ENCODE measurements around the gene NAA80. TPM values are rescaled to one million over a fixed set of nuclear protein-coding genes. Genes with fewer than 3 reads are reported as not detected.

NAA80 gene
- total RNA-seq, 1 donor from 2014 or later: 6.3 TPM

DNA sequence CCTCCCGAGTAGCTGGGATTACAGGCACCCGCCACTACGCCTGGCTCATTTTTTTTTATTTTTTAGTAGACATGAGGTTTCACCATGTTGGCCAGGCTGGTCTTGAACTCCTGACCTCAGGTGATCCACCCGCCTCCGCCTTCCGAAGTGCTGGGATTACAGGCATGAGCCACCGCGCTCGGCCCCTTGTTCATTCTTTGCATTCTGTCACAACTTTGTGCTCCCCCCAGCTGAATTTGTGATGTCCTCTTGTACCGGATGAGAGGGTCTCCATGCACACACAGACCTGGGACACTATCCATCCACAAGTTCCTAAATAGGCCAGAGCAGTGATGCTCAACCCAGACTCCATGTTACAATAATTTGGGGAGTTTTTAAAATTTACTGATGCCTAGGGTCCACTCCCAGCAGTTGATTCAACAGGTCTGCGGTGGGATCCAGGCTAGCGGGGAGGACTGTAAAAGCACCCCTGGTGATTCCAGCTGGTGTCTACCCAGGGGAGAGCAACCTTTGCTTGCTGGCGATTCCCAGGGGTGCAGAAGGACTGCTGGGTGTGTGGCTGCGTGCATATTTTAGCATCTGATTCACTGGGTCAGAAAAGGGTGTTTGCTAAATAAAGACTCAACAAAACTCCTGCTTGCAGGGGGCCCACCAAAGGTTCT, 40.4 kb upstream of the NAA80 start:
- Histone ChIP-seq H3K9ac (ENCODE audit: low read length) (peak overlapping the region; percentile 37), H3K4me2 (ENCODE audit: low read length) (peak overlapping the region; percentile 78), H3K27ac (ENCODE audit: low read depth, low read length) (no peak overlapping the region), H3K27me3 (ENCODE audit: insufficient read depth, low read length) (no peaks in the 10 kb centered on the region), H3K9me3 (ENCODE audit: insufficient read depth, low read depth, low read length) (no peaks in the 10 kb centered on the region), H2AFZ (ENCODE audit: low read depth, low read length) (no peak overlapping the region), H3K4me3 (ENCODE audit: insufficient read depth, low read depth, low read length) (peak overlapping the region; percentile 41), H3K79me2 (ENCODE audit: insufficient read depth, low read length) (peaks cover 24% of the 10 kb centered on the region), H4K20me1 (ENCODE audit: insufficient read depth, low read length) (peaks cover 21% of the 10 kb centered on the region), H3K4me1 (ENCODE audit: insufficient read depth, low read length) (peaks cover 30% of the 10 kb centered on the region), H3K36me3 (ENCODE audit: insufficient read depth, low read length) (no peaks in the 10 kb centered on the region)
- peak overlapping the region; percentile 94 for H3K4me3 Mint-ChIP-seq (ENCODE audit: unreplicated experiment)
- TF ChIP-seq CTCF (IDR thresholded peaks at IDR 0.05; ENCODE audit: insufficient read depth, low read depth, low read length): no peak
- no peak for TF ChIP-seq EZH2 (IDR thresholded peaks at IDR 0.05; ENCODE audit: insufficient read depth, low read length)
- H3K27ac Mint-ChIP-seq (ENCODE audit: unreplicated experiment): no peak overlapping the region
- peaks cover 4% of the 10 kb centered on the region for H3K9me3 Mint-ChIP-seq (ENCODE audit: unreplicated experiment)
- no peak for DNase-seq (ENCODE audit: low read depth)
- H3K4me1 Mint-ChIP-seq (ENCODE audit: low read depth, unreplicated experiment): peaks cover 15% of the 10 kb centered on the region
- FAIRE-seq: no peak
- H3K36me3 Mint-ChIP-seq (ENCODE audit: low read depth, unreplicated experiment): no peaks in the 10 kb centered on the region
- peaks cover 27% of the 10 kb centered on the region for H3K27me3 Mint-ChIP-seq (ENCODE audit: low read depth, unreplicated experiment)

- Histone ChIP-seq H3K27me3 (ENCODE audit: insufficient read depth, low read length) (no peaks in the 10 kb centered on the region), H3K36me3 (ENCODE audit: insufficient read depth, low read length) (no peaks in the 10 kb centered on the region), H3K9me3 (ENCODE audit: insufficient read depth, low read depth, low read length) (no peaks in the 10 kb centered on the region), H3K27ac (ENCODE audit: low read depth, low read length) (no peak overlapping the region), H3K9ac (ENCODE audit: low read length) (no peak overlapping the region), H3K4me3 (ENCODE audit: insufficient read depth, low read depth, low read length) (no peak overlapping the region), H4K20me1 (ENCODE audit: insufficient read depth, low read length) (peaks cover 27% of the 10 kb centered on the region), H3K4me2 (ENCODE audit: low read length) (no peak overlapping the region), H2AFZ (ENCODE audit: low read depth, low read length) (no peak overlapping the region), H3K79me2 (ENCODE audit: insufficient read depth, low read length) (peaks cover 31% of the 10 kb centered on the region), H3K4me1 (ENCODE audit: insufficient read depth, low read length) (peaks cover 37% of the 10 kb centered on the region)
- peaks cover 26% of the 10 kb centered on the region for H3K27me3 Mint-ChIP-seq (ENCODE audit: low read depth, unreplicated experiment)
- H3K36me3 Mint-ChIP-seq (ENCODE audit: low read depth, unreplicated experiment): no peaks in the 10 kb centered on the region
- peak overlapping the region; percentile 94 for H3K4me3 Mint-ChIP-seq (ENCODE audit: unreplicated experiment)
- FAIRE-seq (no peak), DNase-seq (ENCODE audit: low read depth) (no peak)
- no peak overlapping the region for H3K27ac Mint-ChIP-seq (ENCODE audit: unreplicated experiment)
- H3K4me1 Mint-ChIP-seq (ENCODE audit: low read depth, unreplicated experiment): peaks cover 21% of the 10 kb centered on the region
- H3K9me3 Mint-ChIP-seq (ENCODE audit: unreplicated experiment): peaks cover 4% of the 10 kb centered on the region
- no peak for TF ChIP-seq CTCF (IDR thresholded peaks at IDR 0.05; ENCODE audit: insufficient read depth, low read depth, low read length)
- no peak for TF ChIP-seq EZH2 (IDR thresholded peaks at IDR 0.05; ENCODE audit: insufficient read depth, low read length)
These were observed 39.8 kb upstream of the NAA80 start for GRCh38 chr3:50338965-50339364.

All from astrocyte (in vitro differentiated cells and primary cell).